ENCODE data around the gene KLLN.
"Not testable (repeated sequence)": the region's sequence is repeated elsewhere in the genome, so short reads cannot be mapped to it uniquely, and the experiment has no call there.

KLLN gene

GRCh38 chr10:87863053-87863943 is at the start of gene KLLN, which contains the start of gene PTEN:
Gene KLLN, minus strand, starts transcription at chr10:87863533. Its CDS starts 1,046 bp downstream, at chr10:87862487.
Gene PTEN, plus strand, starts transcription at chr10:87863625. Its CDS starts 845 bp downstream, at chr10:87864470.
- peak within 1 kb of the TSS; percentile 99 for H3K4me3 ChIP-seq (ENCODE audit: low read depth, low read length)

GRCh38 chr10:87903396-87903795 is 40.1 kb upstream of the KLLN start:
- H3K4me3 ChIP-seq (ENCODE audit: low read depth, low read length): not testable (repeated sequence)

- not testable (repeated sequence) for H3K4me3 ChIP-seq (ENCODE audit: low read depth, low read length)
Observed at GRCh38 chr10:87897957-87898356, 34.6 kb upstream of the KLLN start.

- no peak overlapping the region for H3K4me3 ChIP-seq (ENCODE audit: low read depth, low read length)
Observed at GRCh38 chr10:87896216-87896615, 32.9 kb upstream of the KLLN start.

- no peak overlapping the region for H3K4me3 ChIP-seq (ENCODE audit: low read depth, low read length)
Observed at GRCh38 chr10:87895430-87895829, 32.1 kb upstream of the KLLN start.

- no peak overlapping the region for H3K4me3 ChIP-seq (ENCODE audit: low read depth, low read length)
Observed at GRCh38 chr10:87887548-87888289, 24.4 kb upstream of the KLLN start.

GRCh38 chr10:87887146-87887545 is 23.8 kb upstream of the KLLN start:
- no peak overlapping the region for H3K4me3 ChIP-seq (ENCODE audit: low read depth, low read length)

GRCh38 chr10:87886635-87887034 is 23.3 kb upstream of the KLLN start:
- no peak overlapping the region for H3K4me3 ChIP-seq (ENCODE audit: low read depth, low read length)

- no peak overlapping the region for H3K4me3 ChIP-seq (ENCODE audit: low read depth, low read length)
Observed at GRCh38 chr10:87882555-87883294, 19.4 kb upstream of the KLLN start.

- not testable (repeated sequence) for H3K4me3 ChIP-seq (ENCODE audit: low read depth, low read length)
Observed at GRCh38 chr10:87881373-87882059, 18.2 kb upstream of the KLLN start.

GRCh38 chr10:87880336-87880735 is 17.0 kb upstream of the KLLN start:
- no peak overlapping the region for H3K4me3 ChIP-seq (ENCODE audit: low read depth, low read length)

- H3K4me3 ChIP-seq (ENCODE audit: low read depth, low read length): no peak overlapping the region
Observed at GRCh38 chr10:87878664-87879459, 15.5 kb upstream of the KLLN start.

- H3K4me3 ChIP-seq (ENCODE audit: low read depth, low read length): no peak overlapping the region
Observed at GRCh38 chr10:87875929-87876571, 12.7 kb upstream of the KLLN start.

GRCh38 chr10:87873656-87874055 is 10.3 kb upstream of the KLLN start:
- H3K4me3 ChIP-seq (ENCODE audit: low read depth, low read length): no peak overlapping the region

GRCh38 chr10:87872828-87873227 is 9.5 kb upstream of the KLLN start:
- H3K4me3 ChIP-seq (ENCODE audit: low read depth, low read length): no peak overlapping the region

GRCh38 chr10:87869773-87870551 is 6.6 kb upstream of the KLLN start:
- H3K4me3 ChIP-seq (ENCODE audit: low read depth, low read length): no peak overlapping the region

- not testable (repeated sequence) for H3K4me3 ChIP-seq (ENCODE audit: low read depth, low read length)
Observed at GRCh38 chr10:87869139-87869538, 5.8 kb upstream of the KLLN start.

GRCh38 chr10:87868277-87868676 is 4.9 kb upstream of the KLLN start:
- no peak overlapping the region for H3K4me3 ChIP-seq (ENCODE audit: low read depth, low read length)

GRCh38 chr10:87867453-87867852 is 4.1 kb upstream of the KLLN start:
- H3K4me3 ChIP-seq (ENCODE audit: low read depth, low read length): peak overlapping the region; percentile 18

Data from iPS-11a (cell line).